HL-60 (cell line): ENCODE measurements around the gene NPTXR.

Experiments
- GABPA ChIP-seq: IDR thresholded peaks from 2 replicates; pipeline ENCODE4 v1.6.1; 2012; ENCODE audit warnings: low read depth
- POLR2AphosphoS5 ChIP-seq: IDR thresholded peaks from 2 replicates; pipeline ENCODE4 v1.6.1; 2012; ENCODE audit warnings: low read depth
- TF ChIP-seq, protein P1 (sequence below): IDR thresholded peaks from one replicate; pipeline ENCODE4 v1.5.1; 2011; ENCODE audit warnings: low read length, control low read depth, inconsistent platforms; ENCODE audit not compliant: insufficient read depth
- TF ChIP-seq, protein P2 (sequence below): IDR thresholded peaks from 2 replicates; pipeline ENCODE4 v1.6.1; 2012; ENCODE audit warnings: low read depth; ENCODE audit not compliant: insufficient replicate concordance

DNA sequence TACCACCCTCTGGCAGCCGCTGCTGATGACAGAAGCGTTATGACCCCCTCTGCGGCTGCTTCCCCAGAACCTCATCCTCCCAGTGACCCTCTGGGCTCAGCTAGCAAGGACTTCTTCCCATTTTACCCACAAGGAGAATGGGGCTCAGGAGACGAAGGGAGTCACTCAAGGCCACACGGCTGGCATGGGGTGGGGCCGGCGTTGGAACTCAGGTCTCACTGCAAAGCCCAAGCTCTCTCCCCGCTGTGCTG, 71.3 kb downstream of the NPTXR start:
- TF ChIP-seq, protein P1, sequence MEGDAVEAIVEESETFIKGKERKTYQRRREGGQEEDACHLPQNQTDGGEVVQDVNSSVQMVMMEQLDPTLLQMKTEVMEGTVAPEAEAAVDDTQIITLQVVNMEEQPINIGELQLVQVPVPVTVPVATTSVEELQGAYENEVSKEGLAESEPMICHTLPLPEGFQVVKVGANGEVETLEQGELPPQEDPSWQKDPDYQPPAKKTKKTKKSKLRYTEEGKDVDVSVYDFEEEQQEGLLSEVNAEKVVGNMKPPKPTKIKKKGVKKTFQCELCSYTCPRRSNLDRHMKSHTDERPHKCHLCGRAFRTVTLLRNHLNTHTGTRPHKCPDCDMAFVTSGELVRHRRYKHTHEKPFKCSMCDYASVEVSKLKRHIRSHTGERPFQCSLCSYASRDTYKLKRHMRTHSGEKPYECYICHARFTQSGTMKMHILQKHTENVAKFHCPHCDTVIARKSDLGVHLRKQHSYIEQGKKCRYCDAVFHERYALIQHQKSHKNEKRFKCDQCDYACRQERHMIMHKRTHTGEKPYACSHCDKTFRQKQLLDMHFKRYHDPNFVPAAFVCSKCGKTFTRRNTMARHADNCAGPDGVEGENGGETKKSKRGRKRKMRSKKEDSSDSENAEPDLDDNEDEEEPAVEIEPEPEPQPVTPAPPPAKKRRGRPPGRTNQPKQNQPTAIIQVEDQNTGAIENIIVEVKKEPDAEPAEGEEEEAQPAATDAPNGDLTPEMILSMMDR, result no peak
- TF ChIP-seq GABPA (no peak), POLR2AphosphoS5 (no peak)
- TF ChIP-seq, protein P2, sequence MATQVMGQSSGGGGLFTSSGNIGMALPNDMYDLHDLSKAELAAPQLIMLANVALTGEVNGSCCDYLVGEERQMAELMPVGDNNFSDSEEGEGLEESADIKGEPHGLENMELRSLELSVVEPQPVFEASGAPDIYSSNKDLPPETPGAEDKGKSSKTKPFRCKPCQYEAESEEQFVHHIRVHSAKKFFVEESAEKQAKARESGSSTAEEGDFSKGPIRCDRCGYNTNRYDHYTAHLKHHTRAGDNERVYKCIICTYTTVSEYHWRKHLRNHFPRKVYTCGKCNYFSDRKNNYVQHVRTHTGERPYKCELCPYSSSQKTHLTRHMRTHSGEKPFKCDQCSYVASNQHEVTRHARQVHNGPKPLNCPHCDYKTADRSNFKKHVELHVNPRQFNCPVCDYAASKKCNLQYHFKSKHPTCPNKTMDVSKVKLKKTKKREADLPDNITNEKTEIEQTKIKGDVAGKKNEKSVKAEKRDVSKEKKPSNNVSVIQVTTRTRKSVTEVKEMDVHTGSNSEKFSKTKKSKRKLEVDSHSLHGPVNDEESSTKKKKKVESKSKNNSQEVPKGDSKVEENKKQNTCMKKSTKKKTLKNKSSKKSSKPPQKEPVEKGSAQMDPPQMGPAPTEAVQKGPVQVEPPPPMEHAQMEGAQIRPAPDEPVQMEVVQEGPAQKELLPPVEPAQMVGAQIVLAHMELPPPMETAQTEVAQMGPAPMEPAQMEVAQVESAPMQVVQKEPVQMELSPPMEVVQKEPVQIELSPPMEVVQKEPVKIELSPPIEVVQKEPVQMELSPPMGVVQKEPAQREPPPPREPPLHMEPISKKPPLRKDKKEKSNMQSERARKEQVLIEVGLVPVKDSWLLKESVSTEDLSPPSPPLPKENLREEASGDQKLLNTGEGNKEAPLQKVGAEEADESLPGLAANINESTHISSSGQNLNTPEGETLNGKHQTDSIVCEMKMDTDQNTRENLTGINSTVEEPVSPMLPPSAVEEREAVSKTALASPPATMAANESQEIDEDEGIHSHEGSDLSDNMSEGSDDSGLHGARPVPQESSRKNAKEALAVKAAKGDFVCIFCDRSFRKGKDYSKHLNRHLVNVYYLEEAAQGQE, result no peak
